ENCODE results near the gene ARL10.

DNA sequence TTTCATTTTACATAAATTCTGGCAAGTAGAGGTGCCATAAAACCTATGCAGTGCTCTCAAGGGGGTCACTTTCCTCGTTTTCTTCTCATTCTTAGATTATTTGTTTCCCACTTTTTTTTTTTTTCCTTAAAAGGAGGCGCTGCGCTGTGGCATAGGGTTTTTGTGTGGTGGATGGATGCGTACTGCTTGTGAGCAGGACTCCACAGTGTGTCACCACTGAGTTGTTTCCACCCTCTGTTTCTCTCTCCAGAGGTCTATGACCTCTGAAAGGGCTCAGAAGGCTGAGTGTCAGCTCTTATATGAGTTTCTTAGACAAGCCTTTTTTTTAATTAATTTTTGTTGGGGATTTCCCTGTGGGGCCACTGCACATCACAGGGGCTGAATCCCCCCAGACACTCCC, 64.7 kb downstream of the ARL10 start:
- TF ChIP-seq, protein P1, sequence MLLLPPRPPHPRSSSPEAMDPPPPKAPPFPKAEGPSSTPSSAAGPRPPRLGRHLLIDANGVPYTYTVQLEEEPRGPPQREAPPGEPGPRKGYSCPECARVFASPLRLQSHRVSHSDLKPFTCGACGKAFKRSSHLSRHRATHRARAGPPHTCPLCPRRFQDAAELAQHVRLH (tag by site-specific recombination; IDR thresholded peaks at IDR 0.05) = no peak
- TF ChIP-seq ZNF677 (tag by site-specific recombination; IDR thresholded peaks at IDR 0.05) = no peak
- TF ChIP-seq REST (tag by site-specific recombination; IDR thresholded peaks at IDR 0.05) = no peak
- no peak for TF ChIP-seq ZFP3 (tag by site-specific recombination; IDR thresholded peaks at IDR 0.05; ENCODE audit: low read depth)
- TF ChIP-seq ZBTB21 (tag by site-specific recombination; IDR thresholded peaks at IDR 0.05) = no peak
- TF ChIP-seq, protein P2, sequence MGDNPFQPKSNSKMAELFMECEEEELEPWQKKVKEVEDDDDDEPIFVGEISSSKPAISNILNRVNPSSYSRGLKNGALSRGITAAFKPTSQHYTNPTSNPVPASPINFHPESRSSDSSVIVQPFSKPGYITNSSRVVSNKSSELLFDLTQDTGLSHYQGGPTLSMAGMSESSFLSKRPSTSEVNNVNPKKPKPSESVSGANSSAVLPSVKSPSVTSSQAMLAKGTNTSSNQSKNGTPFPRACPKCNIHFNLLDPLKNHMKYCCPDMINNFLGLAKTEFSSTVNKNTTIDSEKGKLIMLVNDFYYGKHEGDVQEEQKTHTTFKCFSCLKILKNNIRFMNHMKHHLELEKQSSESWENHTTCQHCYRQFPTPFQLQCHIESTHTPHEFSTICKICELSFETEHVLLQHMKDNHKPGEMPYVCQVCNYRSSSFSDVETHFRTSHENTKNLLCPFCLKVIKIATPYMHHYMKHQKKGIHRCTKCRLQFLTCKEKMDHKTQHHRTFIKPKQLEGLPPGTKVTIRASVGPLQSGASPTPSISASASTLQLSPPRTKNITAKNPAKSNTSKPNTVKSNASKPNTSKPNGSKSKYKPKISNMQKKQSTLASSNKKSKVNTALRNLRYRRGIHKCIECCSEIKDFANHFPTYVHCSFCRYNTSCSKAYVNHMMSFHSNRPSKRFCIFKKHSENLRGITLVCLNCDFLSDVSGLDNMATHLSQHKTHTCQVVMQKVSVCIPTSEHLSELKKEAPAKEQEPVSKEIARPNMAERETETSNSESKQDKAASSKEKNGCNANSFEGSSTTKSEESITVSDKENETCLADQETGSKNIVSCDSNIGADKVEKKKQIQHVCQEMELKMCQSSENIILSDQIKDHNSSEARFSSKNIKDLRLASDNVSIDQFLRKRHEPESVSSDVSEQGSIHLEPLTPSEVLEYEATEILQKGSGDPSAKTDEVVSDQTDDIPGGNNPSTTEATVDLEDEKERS (tag by site-specific recombination; IDR thresholded peaks at IDR 0.05) = no peak
- TF ChIP-seq, protein P3, sequence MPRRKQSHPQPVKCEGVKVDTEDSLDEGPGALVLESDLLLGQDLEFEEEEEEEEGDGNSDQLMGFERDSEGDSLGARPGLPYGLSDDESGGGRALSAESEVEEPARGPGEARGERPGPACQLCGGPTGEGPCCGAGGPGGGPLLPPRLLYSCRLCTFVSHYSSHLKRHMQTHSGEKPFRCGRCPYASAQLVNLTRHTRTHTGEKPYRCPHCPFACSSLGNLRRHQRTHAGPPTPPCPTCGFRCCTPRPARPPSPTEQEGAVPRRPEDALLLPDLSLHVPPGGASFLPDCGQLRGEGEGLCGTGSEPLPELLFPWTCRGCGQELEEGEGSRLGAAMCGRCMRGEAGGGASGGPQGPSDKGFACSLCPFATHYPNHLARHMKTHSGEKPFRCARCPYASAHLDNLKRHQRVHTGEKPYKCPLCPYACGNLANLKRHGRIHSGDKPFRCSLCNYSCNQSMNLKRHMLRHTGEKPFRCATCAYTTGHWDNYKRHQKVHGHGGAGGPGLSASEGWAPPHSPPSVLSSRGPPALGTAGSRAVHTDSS (tag by site-specific recombination; IDR thresholded peaks at IDR 0.05) = no peak
- peak; percentile 47; the same call in 1 of the 2 replicates for TF ChIP-seq CTCF (tag by site-specific recombination; IDR thresholded peaks at IDR 0.05)
- TF ChIP-seq YY1 (tag by site-specific recombination; IDR thresholded peaks at IDR 0.05) = no peak
- no peak for TF ChIP-seq SALL2 (tag by site-specific recombination; IDR thresholded peaks at IDR 0.05; ENCODE audit: borderline replicate concordance)
- no peak for TF ChIP-seq SETDB1 (IDR thresholded peaks at IDR 0.05; ENCODE audit: insufficient read length, low read length)
- no peak for TF ChIP-seq ZNF274 (IDR thresholded peaks at IDR 0.05; ENCODE audit: low read length)
- TF ChIP-seq ZNF274 (tag by site-specific recombination; IDR thresholded peaks at IDR 0.05; ENCODE audit: borderline replicate concordance) = no peak
- no peak for TF ChIP-seq ZBTB7A (tag by site-specific recombination; IDR thresholded peaks at IDR 0.05; ENCODE audit: low read depth)

Data from HEK293 (cell line).